Bone marrow (tissue), 2 donors: ENCODE measurements around the gene RASSF10.

Source experiments
- DNase-seq, 2 donors: peaks; one replicate each; lab custom pipeline; 2025; lab: John Stamatoyannopoulos, UW

The RASSF10 gene

GRCh38 chr11:12994476-12994875, 14.6 kb upstream of the RASSF10 start:
- no peak for DNase-seq

- DNase-seq = no peak
Measured at GRCh38 chr11:12995188-12995587, 13.9 kb upstream of the RASSF10 start.

DNA sequence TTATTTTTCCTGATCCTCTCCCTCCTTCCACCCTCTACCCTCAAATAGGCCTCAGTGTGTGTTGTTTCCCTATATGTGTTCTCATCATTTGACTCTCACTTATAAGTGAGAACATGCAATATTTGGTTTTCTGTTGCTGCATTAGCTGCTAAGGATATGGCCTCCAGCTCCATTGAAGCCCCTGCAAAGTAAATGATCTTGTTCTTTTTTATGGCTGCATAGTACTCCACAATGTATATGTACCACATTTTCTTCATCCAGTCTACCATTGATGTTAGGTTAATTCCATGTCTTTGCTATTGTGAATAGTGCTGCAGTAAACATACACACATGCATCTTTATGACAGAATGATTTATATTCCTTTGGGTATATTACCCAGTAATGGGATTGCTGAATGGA, 13.3 kb upstream of the RASSF10 start:
- no peak for DNase-seq

GRCh38 chr11:12997168-12997567, 11.9 kb upstream of the RASSF10 start:
- no peak for DNase-seq

DNA sequence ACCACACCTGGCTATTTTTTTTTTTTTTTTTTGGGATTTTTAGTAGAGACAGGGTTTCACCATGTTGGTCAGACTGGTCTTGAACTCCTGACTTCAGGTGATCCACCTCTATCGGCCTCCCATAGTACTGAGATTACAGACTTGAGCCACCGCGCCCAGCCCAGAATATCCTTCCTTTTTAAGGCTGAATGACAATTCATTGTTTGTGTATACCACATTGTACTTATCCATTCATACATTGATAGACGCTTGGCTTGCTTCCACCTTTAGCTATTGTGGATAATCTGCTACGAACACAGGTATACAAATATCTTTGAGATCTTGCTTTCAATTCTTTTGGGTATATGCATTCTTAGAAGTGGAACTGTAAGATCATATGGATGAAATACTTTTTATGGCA, 10.8 kb upstream of the RASSF10 start:
- DNase-seq = no peak

- no peak for DNase-seq
Measured at GRCh38 chr11:12999597-12999996, 9.5 kb upstream of the RASSF10 start.

DNA sequence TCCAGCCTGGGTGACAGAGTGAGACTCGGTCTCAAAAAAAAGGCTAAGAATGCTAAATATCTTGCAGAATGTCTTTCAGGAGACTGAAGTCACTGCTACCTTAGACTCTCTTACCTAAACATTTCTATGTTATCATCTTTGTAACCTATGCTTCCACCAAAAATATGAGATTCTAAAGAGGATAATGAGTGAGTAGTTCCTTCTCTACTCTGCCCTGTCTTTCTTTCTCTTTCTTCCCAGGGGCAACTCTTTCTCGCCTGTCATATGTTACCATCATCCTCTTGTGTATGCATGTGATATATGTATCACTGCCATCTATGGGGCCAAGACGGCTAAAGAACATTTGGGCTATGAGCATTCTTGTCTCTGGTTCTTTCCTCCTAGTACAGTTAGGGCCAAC, 9.0 kb upstream of the RASSF10 start:
- no peak for DNase-seq

DNA sequence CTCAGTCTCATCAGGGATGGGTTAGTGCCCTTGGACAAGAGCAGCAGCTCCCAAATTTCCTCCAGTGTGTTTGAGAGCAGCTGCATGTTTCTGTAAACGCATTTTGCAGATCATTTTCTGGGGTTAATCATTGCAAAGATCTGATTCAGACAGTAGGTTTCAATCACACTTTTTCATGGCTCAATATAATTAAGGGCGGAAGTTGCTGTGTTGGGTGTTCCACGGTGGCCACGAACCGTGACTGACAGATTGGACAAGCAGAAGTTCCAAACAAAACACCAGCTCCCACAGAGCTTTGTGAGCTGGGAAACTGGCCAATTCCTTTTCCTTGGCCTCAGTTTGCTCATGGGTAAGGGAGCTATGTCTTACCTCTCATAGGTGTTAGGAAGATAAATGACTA, 8.4 kb upstream of the RASSF10 start:
- DNase-seq = no peak

DNA sequence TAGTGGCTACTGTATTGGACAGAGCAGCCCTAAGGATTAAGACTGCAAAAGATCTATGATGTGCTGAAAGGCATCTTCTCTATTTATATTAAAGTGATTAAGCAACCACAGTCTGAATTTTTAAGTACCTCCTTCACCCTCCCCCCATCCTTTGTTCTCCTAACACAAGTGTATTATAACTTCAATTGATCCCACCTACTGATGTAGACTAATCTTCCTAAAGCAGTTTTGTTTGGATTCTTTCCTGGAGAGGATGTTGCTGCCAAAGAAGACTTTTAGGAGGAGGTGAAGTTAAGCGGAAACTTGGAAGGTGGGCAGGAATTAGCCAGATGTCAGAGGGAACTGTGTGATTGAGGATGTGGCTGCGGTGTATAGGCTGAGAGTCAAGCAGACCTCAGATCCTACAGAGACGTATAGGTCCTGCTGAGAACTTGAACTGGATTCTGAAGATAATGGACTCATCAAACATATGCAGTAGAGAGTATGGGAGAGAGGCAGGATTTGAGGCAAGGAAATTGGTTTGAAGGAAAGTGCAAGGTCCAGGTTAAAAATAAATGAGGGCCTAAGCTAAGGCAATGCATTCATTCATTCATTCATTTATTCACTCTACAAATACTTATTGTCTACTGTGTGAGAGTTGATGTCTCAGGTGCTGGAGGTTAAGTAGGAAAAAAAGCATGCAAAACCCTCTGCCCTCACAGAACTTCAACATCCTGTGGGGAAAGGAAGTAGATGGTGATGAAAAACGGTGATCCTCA, 5.2 kb upstream of the RASSF10 start:
- DNase-seq = no peak

DNA sequence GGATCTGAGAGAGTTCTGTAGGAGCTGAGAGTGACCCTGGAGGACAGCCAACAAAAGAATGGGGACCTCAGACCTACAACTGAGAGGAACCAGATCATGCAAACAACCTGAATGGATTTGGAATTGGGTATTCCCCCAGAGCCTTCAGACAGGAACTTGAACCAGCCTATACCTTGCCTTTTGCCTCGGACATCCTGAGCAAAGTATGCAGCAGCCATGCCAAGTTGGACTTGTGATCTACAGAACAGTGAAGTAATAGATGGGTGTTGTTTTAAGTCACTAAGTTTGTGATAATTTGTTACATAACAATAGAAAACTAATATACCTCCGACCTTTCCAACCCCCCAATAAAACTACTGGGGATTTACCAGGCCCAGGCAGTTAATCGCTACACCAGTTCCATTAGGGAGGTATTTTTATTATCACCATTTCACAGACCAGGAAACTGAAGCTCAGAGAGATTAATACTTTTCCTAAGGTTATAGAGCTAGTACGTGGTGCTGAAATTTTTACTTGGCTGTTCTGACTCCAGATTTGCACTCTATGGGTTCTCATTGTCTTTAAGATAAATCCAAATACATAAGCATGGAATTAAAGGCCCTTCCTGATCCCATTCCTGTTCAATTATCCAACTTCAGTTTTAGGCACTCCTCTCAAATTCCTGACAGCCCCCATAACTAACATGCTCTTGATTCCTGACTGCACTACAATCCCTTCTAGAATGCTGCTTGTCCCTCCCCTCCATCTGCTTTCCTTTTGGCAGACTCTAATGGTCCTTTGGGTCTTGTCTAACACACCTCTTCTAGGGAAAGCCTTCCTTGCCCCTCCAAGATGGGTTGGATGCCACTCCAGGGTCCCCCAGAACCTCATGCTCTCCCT, 1.7 kb upstream of the RASSF10 start:
- no peak for DNase-seq

DNA sequence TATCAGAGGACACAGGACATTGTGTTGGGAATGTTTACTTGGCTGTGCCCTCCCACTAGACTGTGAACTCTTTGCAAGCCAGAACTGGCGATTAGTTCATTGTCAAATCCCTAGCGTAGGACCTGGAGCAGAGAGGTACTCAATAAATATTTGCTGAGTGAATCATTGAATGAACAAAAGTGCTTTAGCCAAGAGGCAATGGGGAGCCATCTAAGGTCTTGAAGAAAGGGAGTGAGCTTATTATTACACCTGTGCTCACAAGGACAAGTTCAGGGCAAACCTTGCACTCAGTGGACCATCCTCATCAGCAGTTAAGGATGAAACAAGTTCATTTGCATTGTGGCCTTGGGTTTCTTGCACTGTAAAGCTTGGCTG, 1.1 kb upstream of the RASSF10 start:
- DNase-seq = no peak

- no peak for DNase-seq
Measured at GRCh38 chr11:13009476-13009920, 382 bp downstream of the RASSF10 start.

DNA sequence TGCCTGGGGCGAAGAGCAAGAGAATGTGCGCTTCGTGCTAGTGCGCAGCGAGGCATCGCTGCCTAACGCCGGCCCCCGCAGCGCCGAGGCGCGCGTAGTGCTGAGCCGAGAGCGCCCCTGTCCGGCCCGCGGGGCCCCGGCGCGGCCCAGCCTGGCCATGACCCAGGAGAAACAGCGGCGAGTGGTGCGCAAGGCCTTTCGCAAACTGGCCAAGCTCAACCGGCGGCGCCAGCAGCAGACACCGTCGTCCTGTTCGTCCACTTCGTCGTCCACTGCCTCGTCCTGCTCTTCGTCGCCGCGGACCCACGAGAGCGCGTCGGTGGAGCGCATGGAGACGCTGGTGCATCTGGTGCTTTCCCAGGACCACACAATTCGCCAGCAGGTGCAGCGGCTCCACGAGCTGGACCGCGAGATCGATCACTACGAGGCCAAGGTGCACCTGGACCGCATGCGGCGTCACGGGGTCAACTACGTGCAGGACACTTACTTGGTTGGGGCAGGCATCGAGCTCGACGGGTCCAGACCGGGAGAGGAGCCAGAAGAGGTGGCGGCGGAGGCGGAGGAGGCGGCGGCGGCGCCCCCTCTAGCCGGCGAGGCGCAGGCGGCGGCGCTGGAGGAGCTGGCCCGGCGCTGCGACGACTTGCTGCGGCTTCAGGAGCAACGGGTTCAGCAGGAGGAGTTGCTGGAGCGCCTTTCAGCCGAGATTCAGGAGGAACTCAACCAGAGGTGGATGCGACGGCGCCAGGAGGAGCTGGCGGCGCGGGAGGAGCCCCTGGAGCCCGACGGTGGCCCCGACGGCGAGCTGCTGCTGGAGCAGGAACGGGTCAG, 1.0 kb downstream of the RASSF10 start:
- DNase-seq = no peak

- no peak for DNase-seq
Measured at GRCh38 chr11:13010749-13011465, 1.8 kb downstream of the RASSF10 start.

DNA sequence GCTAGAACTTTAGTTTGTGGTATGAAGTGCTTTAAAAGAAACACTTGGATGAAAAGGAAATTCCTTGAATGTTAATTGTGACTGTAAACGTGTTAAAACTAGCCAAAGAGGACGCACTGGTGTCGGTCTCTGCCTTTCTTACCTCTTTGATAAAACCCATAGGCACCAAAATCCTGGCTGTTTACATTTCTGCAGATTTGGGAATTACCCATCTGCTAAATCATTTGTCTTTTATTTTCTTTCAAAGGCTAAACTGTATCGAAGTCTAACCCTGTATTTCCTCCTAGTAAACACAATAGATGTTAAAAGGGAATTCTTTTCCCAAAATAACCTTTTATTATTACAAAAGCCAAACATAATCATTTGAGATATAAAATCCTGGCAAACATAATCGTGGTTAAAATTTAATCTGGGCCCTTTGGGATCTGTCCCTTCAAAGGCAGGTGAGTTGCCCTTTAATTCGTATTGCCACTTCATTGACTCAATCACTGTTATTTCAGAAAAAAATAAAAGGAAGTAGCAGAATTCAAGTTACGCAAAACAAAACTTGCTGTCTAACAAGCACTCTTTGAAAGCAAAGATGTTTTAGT, 2.4 kb downstream of the RASSF10 start:
- DNase-seq = no peak

GRCh38 chr11:13012056-13012661, 3.0 kb downstream of the RASSF10 start:
- DNase-seq = no peak

- DNase-seq = no peak
Measured at GRCh38 chr11:13013054-13013488, 4.0 kb downstream of the RASSF10 start.

GRCh38 chr11:13015753-13016152, 6.6 kb downstream of the RASSF10 start:
- no peak for DNase-seq

DNA sequence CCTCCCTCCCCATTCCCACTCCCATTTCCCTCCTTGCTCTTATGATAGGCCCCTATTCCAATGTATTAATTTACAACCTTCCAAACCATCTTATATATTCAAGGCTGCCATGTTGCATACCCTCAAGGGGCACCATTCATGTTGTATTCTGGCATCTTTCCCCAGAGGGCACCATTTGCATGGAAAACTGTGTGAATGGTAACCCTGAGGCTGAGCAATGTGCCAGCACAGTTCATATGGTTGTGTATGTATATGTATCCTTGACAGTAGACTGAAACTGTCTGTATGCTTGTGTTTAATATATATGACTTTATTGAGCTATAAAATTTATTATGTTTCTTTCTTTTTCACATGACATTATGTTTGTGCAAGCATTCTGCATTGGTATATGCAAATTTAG, 7.3 kb downstream of the RASSF10 start:
- no peak for DNase-seq

GRCh38 chr11:13019313-13019712, 10.2 kb downstream of the RASSF10 start:
- no peak for DNase-seq

DNA sequence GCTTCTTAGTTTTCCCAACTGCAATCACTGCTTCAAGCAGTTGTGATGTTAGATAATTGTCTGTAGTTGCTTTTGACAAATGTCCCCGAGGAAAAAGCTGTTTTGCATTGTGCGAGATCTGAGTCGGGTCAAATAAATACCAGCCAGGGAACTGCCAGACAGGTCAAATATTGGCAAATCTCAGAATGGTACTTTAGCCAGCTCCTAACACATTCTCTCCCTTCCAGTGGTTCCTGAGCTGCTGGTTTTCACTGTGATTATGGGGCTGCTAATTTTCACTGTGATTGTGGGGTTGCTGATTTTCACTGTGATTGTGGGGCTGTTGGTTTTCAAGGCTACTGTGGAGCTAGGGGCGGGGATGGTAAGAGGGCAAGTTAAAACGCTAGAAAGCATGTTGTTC, 14.3 kb downstream of the RASSF10 start:
- no peak for DNase-seq
